ENCODE measurements around the gene CD86.

Gene CD86

DNA sequence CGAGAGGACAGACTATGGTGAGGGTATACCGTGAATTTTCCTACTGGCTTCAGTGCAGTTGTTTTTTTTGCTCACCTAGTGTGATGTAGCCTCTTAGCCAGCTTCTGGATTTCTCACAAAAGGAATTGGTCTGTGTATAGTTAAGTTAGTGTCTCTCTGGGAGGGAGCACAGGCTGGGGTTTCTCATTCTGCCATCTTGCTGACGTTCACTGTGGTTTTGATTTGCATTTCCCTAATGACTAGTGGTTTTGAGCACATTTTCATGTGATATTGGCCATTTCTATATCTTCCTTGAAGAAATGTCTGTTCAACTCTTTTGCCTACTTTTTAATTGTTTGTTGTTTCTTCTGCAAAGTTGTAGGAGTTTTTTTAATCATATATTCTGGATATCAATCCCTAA, 2.2 kb upstream of the CD86 start:
- no peak for DNase-seq
- Histone ChIP-seq H3K4me1 (no peaks in the 10 kb centered on the region), H3K27me3 (no peaks in the 10 kb centered on the region), H3K4me3 (ENCODE audit: low read depth, low read length) (no peak overlapping the region), H3K36me3 (no peaks in the 10 kb centered on the region), H3K9me3 (no peaks in the 10 kb centered on the region)
- TF ChIP-seq, protein P1, sequence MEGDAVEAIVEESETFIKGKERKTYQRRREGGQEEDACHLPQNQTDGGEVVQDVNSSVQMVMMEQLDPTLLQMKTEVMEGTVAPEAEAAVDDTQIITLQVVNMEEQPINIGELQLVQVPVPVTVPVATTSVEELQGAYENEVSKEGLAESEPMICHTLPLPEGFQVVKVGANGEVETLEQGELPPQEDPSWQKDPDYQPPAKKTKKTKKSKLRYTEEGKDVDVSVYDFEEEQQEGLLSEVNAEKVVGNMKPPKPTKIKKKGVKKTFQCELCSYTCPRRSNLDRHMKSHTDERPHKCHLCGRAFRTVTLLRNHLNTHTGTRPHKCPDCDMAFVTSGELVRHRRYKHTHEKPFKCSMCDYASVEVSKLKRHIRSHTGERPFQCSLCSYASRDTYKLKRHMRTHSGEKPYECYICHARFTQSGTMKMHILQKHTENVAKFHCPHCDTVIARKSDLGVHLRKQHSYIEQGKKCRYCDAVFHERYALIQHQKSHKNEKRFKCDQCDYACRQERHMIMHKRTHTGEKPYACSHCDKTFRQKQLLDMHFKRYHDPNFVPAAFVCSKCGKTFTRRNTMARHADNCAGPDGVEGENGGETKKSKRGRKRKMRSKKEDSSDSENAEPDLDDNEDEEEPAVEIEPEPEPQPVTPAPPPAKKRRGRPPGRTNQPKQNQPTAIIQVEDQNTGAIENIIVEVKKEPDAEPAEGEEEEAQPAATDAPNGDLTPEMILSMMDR (IDR thresholded peaks at IDR 0.05; ENCODE audit: low read depth, low read length): no peak

DNA sequence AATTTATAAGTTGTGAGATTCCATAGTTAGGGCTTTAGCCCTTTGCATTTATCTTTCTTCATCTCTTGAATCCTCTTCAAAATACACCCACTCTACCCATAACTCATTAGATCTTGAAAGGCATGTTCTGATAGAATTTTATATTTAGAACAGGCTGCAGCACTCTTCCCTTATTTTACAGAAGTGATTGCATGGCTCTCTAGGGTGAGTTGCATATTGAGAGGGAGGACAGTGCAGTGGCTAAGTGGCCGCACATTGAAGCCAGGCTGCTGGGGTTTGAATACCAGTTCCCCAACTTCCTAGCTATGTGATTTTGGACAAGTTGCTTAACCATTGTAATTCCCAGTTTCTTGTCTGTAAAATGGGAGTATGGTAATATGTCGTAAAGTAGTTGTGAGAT, 2.5 kb downstream of the CD86 start:
- H3K4me3 ChIP-seq (ENCODE audit: low read depth, low read length): no peak overlapping the region
- DNase-seq: no peak

DNA sequence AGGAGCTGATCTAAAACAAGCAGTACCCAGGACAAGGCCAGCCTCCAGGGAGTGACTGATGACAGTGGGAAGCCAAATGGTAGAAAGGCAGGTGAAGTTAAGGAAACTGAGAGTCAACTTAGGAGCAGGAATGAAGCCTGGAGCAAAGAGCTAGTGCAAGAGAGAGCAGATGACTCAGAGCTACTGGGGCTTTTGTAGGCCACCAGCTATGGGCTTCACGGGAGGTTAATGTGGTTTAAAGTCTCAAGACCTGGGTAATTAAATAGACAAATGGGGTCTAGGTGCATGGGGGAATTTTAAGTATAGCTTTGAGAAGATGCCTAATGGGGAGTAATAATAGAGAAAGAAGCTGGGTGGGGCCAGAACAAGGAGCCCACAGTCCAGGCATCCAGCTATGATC, 3.1 kb downstream of the CD86 start:
- H3K4me3 ChIP-seq (ENCODE audit: low read depth, low read length): no peak overlapping the region
- TF ChIP-seq, protein P1 (IDR thresholded peaks at IDR 0.05; ENCODE audit: low read depth, low read length): no peak
- H3K36me3 ChIP-seq: no peaks in the 10 kb centered on the region
- H3K4me1 ChIP-seq: no peaks in the 10 kb centered on the region
- H3K27me3 ChIP-seq: no peaks in the 10 kb centered on the region
- DNase-seq: no peak
- no peaks in the 10 kb centered on the region for H3K9me3 ChIP-seq

More for the DNA sequence above, 2.5 kb downstream of the CD86 start:
- Histone ChIP-seq H3K36me3 (no peaks in the 10 kb centered on the region), H3K27me3 (no peaks in the 10 kb centered on the region), H3K4me1 (no peaks in the 10 kb centered on the region), H3K9me3 (no peaks in the 10 kb centered on the region)
- TF ChIP-seq, protein P1 (IDR thresholded peaks at IDR 0.05; ENCODE audit: low read depth, low read length): no peak

DNA sequence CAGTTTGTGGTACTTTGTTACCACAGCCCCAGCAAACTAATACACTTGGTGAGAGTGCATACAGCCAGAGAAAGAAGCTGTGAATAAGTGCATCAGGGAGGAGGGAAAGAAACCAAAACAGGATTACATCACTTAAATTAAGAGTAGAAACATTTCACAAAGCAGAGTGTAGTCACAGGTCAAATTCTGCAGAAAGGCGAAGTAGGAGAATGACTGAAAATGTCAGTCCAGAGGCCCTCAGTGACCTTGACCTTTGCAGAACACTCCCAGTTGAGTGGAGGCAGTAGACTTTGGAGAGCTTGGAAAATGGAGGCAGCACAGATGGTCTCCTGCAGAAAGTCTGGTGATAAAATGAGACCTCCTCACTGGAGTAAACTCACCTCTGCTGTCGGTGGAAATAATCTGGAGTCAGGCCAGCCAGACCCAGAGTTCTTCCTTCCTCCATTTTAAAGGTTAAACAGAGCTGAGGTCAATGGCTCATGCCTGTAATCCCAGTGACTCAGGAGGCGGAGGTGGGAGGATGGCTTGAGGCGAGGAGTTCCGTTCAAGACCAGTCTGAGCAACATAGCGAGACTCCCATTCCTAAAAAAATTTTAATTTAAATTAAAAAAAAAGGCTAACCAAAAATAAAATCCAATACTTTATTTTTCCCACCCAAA, 5.0 kb downstream of the CD86 start:
- Histone ChIP-seq H3K9me3 (no peaks in the 10 kb centered on the region), H3K27me3 (no peaks in the 10 kb centered on the region), H3K36me3 (no peaks in the 10 kb centered on the region), H3K4me1 (no peaks in the 10 kb centered on the region), H3K4me3 (ENCODE audit: low read depth, low read length) (no peak overlapping the region)
- TF ChIP-seq, protein P1 (IDR thresholded peaks at IDR 0.05; ENCODE audit: low read depth, low read length): no peak
- DNase-seq: no peak

DNA sequence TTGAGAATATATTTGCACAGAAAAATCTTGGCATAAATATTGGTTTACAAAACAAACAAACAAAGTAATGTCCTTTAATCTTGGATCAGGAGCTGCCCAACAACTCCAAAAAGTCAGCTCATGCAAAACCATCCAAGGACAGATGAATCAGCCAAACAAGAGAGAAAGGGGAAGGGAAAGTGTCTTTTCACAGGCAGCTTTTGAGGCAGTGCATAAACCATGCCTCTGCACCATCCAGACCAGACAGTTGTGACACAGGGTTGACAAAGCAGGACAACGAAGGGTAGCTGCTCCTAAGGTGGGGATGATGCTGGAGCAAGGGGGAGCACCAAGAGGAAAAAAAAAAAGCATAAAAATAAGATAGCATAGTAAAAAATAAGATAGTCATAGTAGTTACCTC, 8.7 kb downstream of the CD86 start:
- Histone ChIP-seq H3K36me3 (no peaks in the 10 kb centered on the region), H3K4me1 (no peaks in the 10 kb centered on the region), H3K4me3 (ENCODE audit: low read depth, low read length) (no peak overlapping the region), H3K9me3 (no peaks in the 10 kb centered on the region), H3K27me3 (no peaks in the 10 kb centered on the region)
- DNase-seq: no peak
- TF ChIP-seq, protein P1 (IDR thresholded peaks at IDR 0.05; ENCODE audit: low read depth, low read length): no peak

DNA sequence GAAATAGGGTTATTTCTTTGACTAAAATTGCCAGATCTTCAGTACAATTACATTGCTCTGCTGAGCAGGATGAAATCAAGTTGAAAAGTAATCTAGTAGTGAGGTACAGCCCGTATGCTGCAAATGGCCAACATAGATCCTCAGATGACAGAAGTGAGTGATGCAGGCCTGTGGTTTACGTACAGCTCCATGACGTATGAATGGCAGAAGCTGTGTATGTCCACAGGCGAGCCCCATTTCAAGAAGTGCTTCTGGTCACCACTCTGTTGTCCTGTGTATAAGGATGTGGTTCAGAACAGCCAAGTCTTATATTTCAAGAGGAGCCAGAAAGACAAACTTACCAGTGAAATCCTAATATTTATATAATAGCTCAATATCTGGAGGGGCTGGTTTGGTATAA, 9.2 kb downstream of the CD86 start:
- Histone ChIP-seq H3K9me3 (no peaks in the 10 kb centered on the region), H3K27me3 (no peaks in the 10 kb centered on the region; the same call in 1 of the 2 replicates), H3K4me1 (no peaks in the 10 kb centered on the region), H3K4me3 (ENCODE audit: low read depth, low read length) (no peak overlapping the region), H3K36me3 (no peaks in the 10 kb centered on the region)
- TF ChIP-seq, protein P1 (IDR thresholded peaks at IDR 0.05; ENCODE audit: low read depth, low read length): no peak
- DNase-seq: no peak

All from BE2C (cell line).